Muscle of leg (tissue), 11 donors: ENCODE results near the gene YIF1B. TPM values are rescaled to one million over a fixed set of nuclear protein-coding genes. Genes with fewer than 3 reads are reported as not detected.
A peak's percentile ranks its signal among the peaks of the same experiment; 100 is the strongest.
"Not testable (repeated sequence)": the region's sequence is repeated elsewhere in the genome, so short reads cannot be mapped to it uniquely, and the experiment has no call there.

Experiments
- DNase-seq: peaks from one replicate; pipeline ENCODE4 v3.0.0; 2013
- H3K27ac ChIP-seq: one replicate; pipeline ENCODE4 v1.5.1; 2013; ENCODE audit warnings: mild to moderate bottlenecking, low read length, control low read depth
- H3K27me3 ChIP-seq: one replicate; pipeline ENCODE4 v1.6.1; 2013; ENCODE audit warnings: low read length; ENCODE audit not compliant: control insufficient read depth, insufficient read depth
- H3K36me3 ChIP-seq: one replicate; pipeline ENCODE4 v1.6.1; 2013; ENCODE audit warnings: low read length; ENCODE audit not compliant: control insufficient read depth, insufficient read depth
- H3K4me1 ChIP-seq: one replicate; pipeline ENCODE4 v1.6.1; 2013; ENCODE audit warnings: low read length; ENCODE audit not compliant: control insufficient read depth, insufficient read depth
- H3K4me3 ChIP-seq: one replicate; pipeline ENCODE4 v1.5.1; 2013; ENCODE audit warnings: low read length, control low read depth
- H3K9me3 ChIP-seq: replicated peaks from 2 replicates; pipeline ENCODE4 v1.6.1; 2013; ENCODE audit warnings: low read depth, low read length; ENCODE audit not compliant: control insufficient read depth
- WGBS: methylation state at CpG from one replicate; pipeline ENCODE4 v1.1.5; 2013; ENCODE audit warnings: missing lambda C conversion rate; ENCODE audit not compliant: insufficient coverage; 5-methylcytosine and 5-hydroxymethylcytosine counted together
- polyA plus RNA-seq, 8 donors: library from polyadenylated mRNA; unstranded; fragments of 120-200 nt; gene quantifications; one replicate each; pipeline versions ENCODE4 v1.2.1 to v1.2.3, GENCODE V29; 2013; ENCODE audit warnings: inconsistent platforms in 1 of 8, low replicate concordance in 1 of 8; ENCODE audit not compliant: insufficient read length in 8 of 8, insufficient read depth in 1 of 8
- total RNA-seq: library from RNA; stranded (reverse); fragments of 120-200 nt; gene quantifications from one replicate; pipeline ENCODE4 v1.2.4, GENCODE V29; 2013

Gene YIF1B
- total and polyA plus RNA-seq, 9 donors: 25.9 to 32.5 (median 29.8) TPM

- Histone ChIP-seq H3K36me3 (no peaks in the 10 kb centered on the region), H3K4me1 (peaks cover 17% of the 10 kb centered on the region), H3K27ac (no peak overlapping the region), H3K4me3 (no peak overlapping the region), H3K9me3 (no peaks in the 10 kb centered on the region), H3K27me3 (peaks cover 64% of the 10 kb centered on the region)
- 26% methylated on average over 4 of the region's 5 CpGs for WGBS
- no peak for DNase-seq
These were observed 42.3 kb upstream of the YIF1B start for GRCh38 chr19:38358071-38358470.

DNA sequence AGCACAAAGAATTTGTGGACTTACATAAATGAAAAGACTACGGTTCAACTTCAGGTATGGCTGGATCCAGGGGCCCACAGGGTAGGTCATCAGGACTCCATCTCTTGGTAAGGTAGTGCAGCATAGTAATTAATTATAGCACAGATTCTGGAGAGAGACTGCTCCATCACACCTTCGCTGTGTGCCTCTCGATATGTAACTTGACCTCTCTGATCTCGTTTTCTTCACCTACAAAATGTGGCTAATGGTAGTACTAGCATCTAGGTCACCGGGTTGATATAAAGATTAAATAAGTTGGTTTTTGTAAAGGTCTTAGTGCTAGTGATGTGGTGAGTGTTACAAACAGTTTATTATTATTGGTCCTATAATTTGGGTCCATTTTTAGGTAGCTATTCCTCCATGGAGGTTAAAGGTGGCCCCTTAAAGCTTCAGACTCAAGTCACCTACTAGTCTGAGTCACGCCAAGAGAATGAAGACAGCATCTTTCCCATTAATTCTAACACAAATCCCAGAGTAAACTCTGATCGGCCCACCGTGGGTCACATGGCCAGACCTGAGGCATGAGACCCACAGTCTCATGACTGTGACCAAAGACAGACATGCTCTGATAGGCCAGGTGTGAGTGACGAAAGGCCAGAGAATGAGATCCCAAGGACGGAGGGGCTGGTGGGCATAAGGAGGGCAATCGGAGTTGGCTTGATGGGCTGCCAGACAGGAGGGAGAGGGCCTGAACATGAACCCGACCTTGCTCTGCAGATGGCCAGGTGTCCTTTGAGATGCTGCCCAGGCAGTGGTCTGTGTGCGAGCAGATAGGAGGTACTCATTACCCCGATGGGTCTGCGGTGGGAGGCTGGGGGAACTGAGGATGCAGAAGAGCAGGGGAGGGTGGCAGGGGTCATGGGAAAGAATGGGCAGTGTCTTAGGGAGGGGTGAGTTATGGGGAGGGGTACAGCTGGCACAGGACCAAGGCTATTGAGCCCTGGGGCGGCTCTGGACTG, 40.3 kb upstream of the YIF1B start:
- 81% methylated on average over 12 of the region's 16 CpGs for WGBS
- Histone ChIP-seq H3K36me3 (no peaks in the 10 kb centered on the region), H3K9me3 (no peaks in the 10 kb centered on the region), H3K4me1 (peaks cover 5% of the 10 kb centered on the region), H3K27ac (no peak overlapping the region), H3K27me3 (peaks cover 48% of the 10 kb centered on the region), H3K4me3 (no peak overlapping the region)
- DNase-seq: no peak

- H3K4me3 ChIP-seq: no peak overlapping the region
- H3K4me1 ChIP-seq: peaks cover 5% of the 10 kb centered on the region
- H3K27me3 ChIP-seq: peaks cover 18% of the 10 kb centered on the region
- WGBS: 53% methylated on average over 5 of the region's 8 CpGs
- H3K36me3 ChIP-seq: no peaks in the 10 kb centered on the region
- H3K9me3 ChIP-seq: no peaks in the 10 kb centered on the region
- no peak for DNase-seq
- no peak overlapping the region for H3K27ac ChIP-seq
These were observed 36.9 kb upstream of the YIF1B start for GRCh38 chr19:38352611-38353010.

DNA sequence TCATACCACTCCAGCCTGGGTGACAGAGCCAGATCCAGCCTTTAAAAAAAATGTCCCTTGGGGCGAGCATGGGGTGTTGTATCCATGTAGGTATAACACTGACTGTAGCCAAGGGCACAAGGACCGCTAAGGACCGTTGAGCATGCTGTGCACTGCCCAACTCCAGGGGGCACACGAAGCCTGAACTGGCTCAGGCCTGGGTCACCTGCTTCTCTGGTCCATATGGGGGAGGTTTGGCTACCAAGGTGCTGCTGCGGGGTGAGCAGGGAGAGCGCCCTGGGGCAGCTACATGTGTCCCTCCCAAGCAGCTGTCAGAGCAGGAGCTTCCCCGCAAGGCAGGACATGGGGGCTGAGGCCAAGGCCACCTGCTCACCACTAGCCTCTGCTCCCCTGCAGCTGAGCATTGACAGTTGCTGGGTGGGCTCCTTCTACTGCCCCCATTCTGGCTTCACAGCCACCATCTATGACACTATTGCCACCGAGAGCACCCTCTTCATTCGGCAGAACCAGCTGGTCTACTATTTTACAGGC, 36.2 kb upstream of the YIF1B start:
- H3K27ac ChIP-seq: no peak overlapping the region
- peaks cover 12% of the 10 kb centered on the region for H3K27me3 ChIP-seq
- H3K36me3 ChIP-seq: no peaks in the 10 kb centered on the region
- DNase-seq: no peak
- H3K4me3 ChIP-seq: no peak overlapping the region
- H3K4me1 ChIP-seq: peaks cover 5% of the 10 kb centered on the region
- whole genome bisulfite sequencing: 69% methylated on average over 7 of the region's 9 CpGs
- H3K9me3 ChIP-seq: no peaks in the 10 kb centered on the region

DNA sequence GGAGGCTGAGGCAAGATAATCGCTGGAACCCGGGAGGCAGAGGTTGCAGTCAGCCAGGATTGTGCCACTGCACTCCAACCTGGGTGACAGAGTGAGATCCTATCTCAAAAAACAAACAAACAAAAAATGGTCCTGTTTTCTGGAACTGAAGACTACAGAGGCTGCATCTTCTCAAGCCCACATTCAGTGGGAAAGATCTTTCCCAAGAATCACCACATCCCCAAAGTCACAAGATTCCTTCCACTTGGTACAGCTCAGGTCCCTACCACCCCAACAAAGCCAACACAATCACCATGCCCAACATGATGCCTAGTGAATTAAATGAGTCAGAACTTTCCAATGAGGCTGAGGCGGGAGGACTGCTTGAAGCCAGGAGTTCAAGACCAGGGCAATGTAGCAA, 35.1 kb upstream of the YIF1B start:
- H3K4me1 ChIP-seq: peaks cover 5% of the 10 kb centered on the region
- WGBS: no CpG with 5 or more reads among the region's 3 CpGs
- H3K27me3 ChIP-seq: peaks cover 4% of the 10 kb centered on the region
- DNase-seq: no peak
- H3K4me3 ChIP-seq: no peak overlapping the region
- H3K36me3 ChIP-seq: no peaks in the 10 kb centered on the region
- no peak overlapping the region for H3K27ac ChIP-seq
- no peaks in the 10 kb centered on the region for H3K9me3 ChIP-seq

DNA sequence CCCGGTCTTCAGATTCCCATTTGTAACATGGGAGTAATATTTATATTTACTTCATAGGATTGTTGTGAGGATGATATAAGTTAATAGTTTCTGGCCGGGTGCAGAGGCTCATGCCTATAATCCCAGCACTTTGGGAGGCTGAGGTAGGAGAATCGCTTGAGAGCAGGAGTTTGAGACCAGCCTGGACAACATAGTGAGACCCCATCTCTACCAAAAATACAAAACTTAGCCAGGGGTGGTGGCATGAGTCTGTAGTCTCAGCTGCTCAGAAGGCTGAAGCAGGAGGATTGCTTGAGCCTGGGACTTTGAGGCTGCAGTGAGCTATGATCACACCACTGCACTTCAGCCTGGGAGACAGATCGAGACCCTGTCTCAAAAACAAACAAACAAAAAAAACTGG, 31.1 kb upstream of the YIF1B start:
- no peak for DNase-seq
- H3K36me3 ChIP-seq: peaks cover 6% of the 10 kb centered on the region
- no peak overlapping the region for H3K27ac ChIP-seq
- 60% methylated on average over 1 of the region's 4 CpGs for WGBS
- no peaks in the 10 kb centered on the region for H3K27me3 ChIP-seq
- no peaks in the 10 kb centered on the region for H3K9me3 ChIP-seq
- no peak overlapping the region for H3K4me3 ChIP-seq
- H3K4me1 ChIP-seq: no peaks in the 10 kb centered on the region

- H3K4me3 ChIP-seq: no peak overlapping the region
These were observed 25.2 kb upstream of the YIF1B start for GRCh38 chr19:38340927-38341326.

GRCh38 chr19:38339011-38339410, 23.3 kb upstream of the YIF1B start:
- DNase-seq, H3K9me3 ChIP-seq, H3K4me1 ChIP-seq, H3K36me3 ChIP-seq, H3K4me3 ChIP-seq, H3K27ac ChIP-seq, H3K27me3 ChIP-seq: not testable (repeated sequence)
- 28% methylated on average over 2 of the region's 4 CpGs for WGBS

More at GRCh38 chr19:38340927-38341326, 25.2 kb upstream of the YIF1B start:
- no peak overlapping the region for H3K27ac ChIP-seq
- H3K9me3 ChIP-seq: no peaks in the 10 kb centered on the region
- WGBS: 80% methylated on average over 2 of the region's 2 CpGs
- H3K4me1 ChIP-seq: peaks cover 9% of the 10 kb centered on the region
- no peaks in the 10 kb centered on the region for H3K27me3 ChIP-seq
- no peak for DNase-seq
- peaks cover 6% of the 10 kb centered on the region for H3K36me3 ChIP-seq

DNA sequence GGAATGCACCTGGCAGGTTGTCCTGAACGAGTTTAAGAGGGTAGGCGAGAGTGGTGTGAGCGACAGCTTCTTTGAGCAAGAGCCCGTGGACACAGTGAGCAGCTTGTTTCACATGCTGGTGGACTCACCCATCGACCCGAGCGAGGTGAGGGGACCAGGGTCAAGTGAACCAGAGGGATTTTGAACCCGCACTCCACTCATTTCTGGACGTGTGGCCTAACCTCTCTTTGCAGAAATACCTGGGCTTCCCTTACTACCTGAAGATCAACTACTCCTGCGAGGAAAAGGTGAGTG, 21.6 kb upstream of the YIF1B start:
- H3K9me3 ChIP-seq: no peaks in the 10 kb centered on the region
- H3K4me3 ChIP-seq: peak overlapping the region; percentile 77
- H3K27me3 ChIP-seq: no peaks in the 10 kb centered on the region
- DNase-seq: no peak
- WGBS: 59% methylated on average over 9 of the region's 10 CpGs
- H3K36me3 ChIP-seq: no peaks in the 10 kb centered on the region
- peak overlapping the region; percentile 99 for H3K27ac ChIP-seq
- peaks cover 9% of the 10 kb centered on the region for H3K4me1 ChIP-seq

DNA sequence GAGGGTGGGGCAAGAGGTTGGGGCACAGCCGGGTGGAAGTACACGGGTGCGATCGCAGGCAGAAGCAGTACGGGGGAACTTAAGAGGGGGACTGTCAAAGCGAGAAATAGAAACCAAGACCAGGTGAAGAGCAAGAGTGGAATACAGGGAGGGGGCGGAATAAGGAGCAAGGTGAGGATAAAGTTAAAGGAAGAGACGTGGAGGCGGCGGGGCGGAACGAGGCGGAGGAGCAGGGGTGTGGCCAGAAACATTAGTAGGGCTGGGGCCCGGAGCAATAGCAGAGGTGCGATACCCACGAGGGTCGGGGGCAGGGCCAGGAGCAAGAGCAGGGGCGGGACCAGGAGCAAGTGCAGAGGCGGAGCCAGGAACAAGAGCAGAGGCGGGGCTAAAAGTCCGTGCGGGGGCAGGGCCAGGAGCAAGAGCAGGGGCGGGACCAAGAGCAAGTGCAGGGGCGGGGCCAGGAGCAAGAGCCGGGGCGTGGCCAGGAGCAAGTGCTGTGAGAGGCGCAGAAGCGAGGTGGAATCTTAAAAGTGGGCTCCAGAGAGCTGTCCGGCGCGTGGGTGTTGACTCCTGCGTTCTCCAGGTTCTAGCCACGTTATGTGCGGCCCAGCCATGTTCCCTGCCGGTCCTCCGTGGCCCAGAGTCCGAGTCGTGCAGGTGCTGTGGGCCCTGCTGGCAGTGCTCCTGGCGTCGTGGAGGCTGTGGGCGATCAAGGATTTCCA, 21.1 kb upstream of the YIF1B start:
- no peaks in the 10 kb centered on the region for H3K9me3 ChIP-seq
- 4% methylated on average over 41 of the region's 41 CpGs for WGBS

More for the DNA sequence above, 21.1 kb upstream of the YIF1B start:
- H3K27me3 ChIP-seq: no peaks in the 10 kb centered on the region
- no peaks in the 10 kb centered on the region for H3K36me3 ChIP-seq
- H3K27ac ChIP-seq: peak overlapping the region; percentile 99
- peak; percentile 93 for DNase-seq
- H3K4me1 ChIP-seq: peaks cover 9% of the 10 kb centered on the region
- peak overlapping the region; percentile 77 for H3K4me3 ChIP-seq
